HUES6 (cell line): Measurements from ENCODE around the gene KCNMB2.

Experiments used
- H3K27ac ChIP-seq: 2 replicates; pipeline ENCODE4 v1.7.0; 2013; ENCODE audit warnings: low read depth, mild to moderate bottlenecking, low read length, inconsistent platforms
- H3K27me3 ChIP-seq: 2 replicates; pipeline ENCODE4 v1.6.1; 2013; ENCODE audit warnings: low read length; ENCODE audit not compliant: control insufficient read depth, insufficient read depth
- H3K36me3 ChIP-seq: 2 replicates; pipeline ENCODE4 v1.6.1; 2013; ENCODE audit warnings: low read length; ENCODE audit not compliant: control insufficient read depth, insufficient read depth
- H3K4me1 ChIP-seq: 2 replicates; pipeline ENCODE4 v1.6.1; 2013; ENCODE audit warnings: low read length; ENCODE audit not compliant: control insufficient read depth, insufficient read depth
- H3K4me3 ChIP-seq: 2 replicates; pipeline ENCODE4 v1.5.1; 2013; ENCODE audit warnings: low read depth, low read length
- H3K9ac ChIP-seq: one replicate; pipeline ENCODE4 v1.6.1; 2013; ENCODE audit warnings: mild to moderate bottlenecking, low read length
- H3K9me3 ChIP-seq: 2 replicates; pipeline ENCODE4 v1.6.1; 2013; ENCODE audit warnings: low read depth, low read length; ENCODE audit not compliant: control insufficient read depth, insufficient read depth

The KCNMB2 gene

DNA sequence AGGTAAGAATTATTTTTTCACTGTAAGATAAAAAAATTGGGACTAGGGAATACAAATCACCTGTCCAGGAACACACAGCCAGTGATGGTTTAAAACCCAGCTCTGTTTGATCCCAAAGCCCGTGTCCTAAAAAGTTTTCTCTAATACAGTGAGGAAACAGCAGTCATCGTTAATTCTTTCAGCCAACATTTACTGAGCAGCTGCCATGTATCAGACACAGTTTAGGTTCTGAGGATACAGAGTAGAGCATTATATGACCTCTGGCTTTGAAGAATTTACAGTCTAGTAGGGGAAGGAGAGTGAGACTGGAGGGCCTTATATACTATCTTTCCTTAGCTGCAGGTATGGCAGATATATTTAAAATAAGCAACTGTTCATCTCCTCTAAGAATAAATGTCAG, 82.7 kb downstream of the KCNMB2 start:
- no peaks in the 10 kb centered on the region for H3K9me3 ChIP-seq
- H3K9ac ChIP-seq: no peak overlapping the region
- H3K36me3 ChIP-seq: no peaks in the 10 kb centered on the region
- no peak overlapping the region for H3K4me3 ChIP-seq
- H3K27ac ChIP-seq: no peak overlapping the region
- H3K4me1 ChIP-seq: peaks cover 6% of the 10 kb centered on the region
- no peaks in the 10 kb centered on the region for H3K27me3 ChIP-seq

DNA sequence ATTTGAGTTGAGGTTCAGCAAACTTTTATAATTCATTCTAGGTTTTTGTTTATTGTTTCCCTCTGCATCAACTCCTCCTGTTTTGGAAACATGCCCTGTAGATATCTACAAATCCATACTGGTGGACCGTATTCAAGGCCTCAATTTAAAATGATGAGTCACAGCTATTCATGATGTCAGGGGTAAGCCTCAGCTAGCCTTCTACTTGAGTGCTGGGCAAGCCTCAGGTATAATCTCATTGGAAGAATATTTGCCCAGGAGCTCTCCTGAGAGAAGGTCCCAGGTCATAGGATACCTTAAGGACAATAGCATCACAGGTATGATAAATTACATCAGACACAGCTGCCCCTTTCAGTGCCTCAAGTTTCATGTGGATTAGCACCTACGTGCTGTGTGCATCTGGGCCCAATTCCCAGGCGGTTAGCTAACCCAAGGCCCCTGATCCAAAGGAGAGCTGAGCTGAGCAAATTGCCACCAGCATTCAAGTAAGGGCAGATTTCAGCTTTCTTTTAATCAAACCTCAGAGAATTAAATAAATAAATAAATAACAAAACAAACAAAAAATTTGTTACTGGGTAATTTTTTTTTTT, 87.5 kb downstream of the KCNMB2 start:
- H3K4me3 ChIP-seq: no peak overlapping the region
- no peaks in the 10 kb centered on the region for H3K9me3 ChIP-seq
- no peaks in the 10 kb centered on the region for H3K36me3 ChIP-seq
- no peaks in the 10 kb centered on the region for H3K27me3 ChIP-seq
- H3K4me1 ChIP-seq: no peaks in the 10 kb centered on the region; the same call in 1 of the 2 replicates
- H3K27ac ChIP-seq: no peak overlapping the region
- H3K9ac ChIP-seq: no peak overlapping the region

DNA sequence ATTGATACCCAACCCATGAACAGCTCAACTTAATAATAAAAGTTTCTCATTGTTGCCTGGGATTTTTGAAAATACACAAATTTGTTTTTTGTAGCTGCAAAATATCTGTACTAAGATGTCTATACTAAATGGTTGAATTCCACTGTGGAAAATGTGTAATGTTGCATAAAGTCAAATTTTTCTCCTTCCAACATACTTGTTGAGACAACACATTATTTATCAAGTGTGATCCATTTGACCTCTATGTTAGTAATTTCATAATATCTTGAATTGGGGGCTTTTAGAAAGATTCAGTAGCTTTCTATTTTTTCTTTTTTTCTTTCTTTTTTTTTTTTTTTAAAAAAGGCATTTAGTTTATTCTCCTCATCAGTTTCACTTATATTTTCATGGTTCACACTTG, 88.0 kb downstream of the KCNMB2 start:
- H3K27ac ChIP-seq: no peak overlapping the region
- H3K4me3 ChIP-seq: no peak overlapping the region
- no peak overlapping the region for H3K9ac ChIP-seq
- no peaks in the 10 kb centered on the region for H3K36me3 ChIP-seq
- H3K4me1 ChIP-seq: no peaks in the 10 kb centered on the region; the same call in 1 of the 2 replicates
- H3K9me3 ChIP-seq: no peaks in the 10 kb centered on the region
- no peaks in the 10 kb centered on the region for H3K27me3 ChIP-seq

DNA sequence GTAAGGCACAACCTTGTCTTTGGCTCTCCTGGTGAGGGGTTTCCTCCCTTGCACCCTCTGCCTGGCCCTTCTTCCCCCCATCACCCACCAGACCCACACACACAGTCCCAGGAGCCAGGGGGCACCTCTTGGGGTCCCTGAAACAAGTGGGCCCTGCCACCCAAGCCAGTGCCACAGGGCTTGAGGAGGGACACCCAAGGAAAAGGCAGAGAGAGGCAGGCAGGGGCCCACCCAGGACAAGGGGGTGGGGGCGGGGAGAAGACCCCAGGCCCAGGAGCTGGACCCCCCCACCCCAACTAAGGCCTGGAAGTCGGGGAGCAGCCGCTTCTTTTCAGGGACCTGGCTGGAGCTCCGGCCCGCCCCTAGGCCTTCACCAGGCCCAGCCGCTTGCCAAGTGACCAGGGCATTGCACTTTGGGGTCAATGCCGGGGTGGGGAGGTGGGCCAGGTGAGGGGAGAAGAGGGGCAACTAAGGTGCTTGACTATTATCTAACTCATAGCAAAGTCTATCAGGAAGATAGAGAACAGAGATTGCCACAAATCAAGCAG, 88.9 kb downstream of the KCNMB2 start:
- Histone ChIP-seq H3K4me3 (no peak overlapping the region), H3K27me3 (no peaks in the 10 kb centered on the region), H3K9me3 (no peaks in the 10 kb centered on the region), H3K36me3 (no peaks in the 10 kb centered on the region), H3K27ac (no peak overlapping the region), H3K9ac (no peak overlapping the region), H3K4me1 (no peaks in the 10 kb centered on the region; the same call in 1 of the 2 replicates)

DNA sequence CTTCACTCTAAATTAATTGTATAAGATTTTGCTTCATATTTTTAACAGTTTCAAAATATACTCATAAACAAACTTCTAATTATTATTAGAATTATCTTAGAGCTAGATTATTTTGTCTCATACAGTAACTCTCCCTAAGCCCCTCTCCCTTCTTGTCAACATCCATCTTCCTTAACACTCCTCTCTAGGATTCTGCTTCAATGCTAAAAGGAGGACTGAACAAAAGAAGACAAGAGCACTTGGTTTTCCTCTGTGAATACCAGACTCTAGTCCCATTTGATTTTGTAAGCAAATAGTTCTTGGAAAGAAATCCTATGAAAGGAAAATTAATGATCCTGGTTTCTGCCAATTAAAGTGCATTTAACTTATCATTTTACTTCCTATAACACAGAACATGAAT, 91.8 kb downstream of the KCNMB2 start:
- H3K9me3 ChIP-seq: peaks cover 2% of the 10 kb centered on the region; the same call in 1 of the 2 replicates
- no peaks in the 10 kb centered on the region for H3K36me3 ChIP-seq
- H3K27me3 ChIP-seq: no peaks in the 10 kb centered on the region
- no peak overlapping the region for H3K9ac ChIP-seq
- no peak overlapping the region for H3K4me3 ChIP-seq
- no peak overlapping the region for H3K27ac ChIP-seq
- no peaks in the 10 kb centered on the region; the same call in 1 of the 2 replicates for H3K4me1 ChIP-seq

DNA sequence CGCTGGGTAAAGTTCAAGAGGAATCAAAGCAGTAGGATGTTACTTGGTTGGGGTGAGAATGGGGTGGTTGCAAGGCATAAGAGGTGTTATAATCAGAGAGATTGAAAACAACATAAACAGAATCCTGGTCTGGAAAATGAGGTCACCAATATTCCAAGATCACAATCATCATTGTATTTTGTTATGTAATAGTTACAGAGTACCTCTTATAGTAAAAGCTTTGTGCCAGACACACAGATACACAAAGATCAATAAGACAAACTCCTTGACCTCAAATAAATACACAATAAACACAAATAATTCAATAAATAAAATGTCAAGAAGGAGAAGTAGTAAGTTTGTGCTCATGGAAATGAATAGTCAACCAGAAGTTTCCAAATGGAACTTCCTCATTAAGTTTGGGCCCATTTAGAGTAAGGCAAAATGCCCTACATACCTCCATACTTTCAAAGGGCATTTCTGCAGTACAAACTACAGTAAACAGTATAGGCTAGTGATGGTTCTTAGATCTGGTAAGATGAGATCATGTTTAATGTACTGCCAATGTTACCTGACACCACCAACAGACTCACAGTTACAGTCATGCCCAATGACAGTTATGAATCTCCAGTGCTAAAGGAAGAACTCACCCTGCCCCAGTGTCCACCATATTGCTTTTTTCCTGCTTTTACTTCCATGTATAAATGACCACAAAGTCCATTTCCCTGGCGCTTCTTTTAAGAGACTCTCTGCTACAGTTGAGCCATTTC, 93.4 kb downstream of the KCNMB2 start:
- H3K9ac ChIP-seq: no peak overlapping the region
- H3K9me3 ChIP-seq: peaks cover 13% of the 10 kb centered on the region
- no peaks in the 10 kb centered on the region for H3K36me3 ChIP-seq
- no peaks in the 10 kb centered on the region for H3K4me1 ChIP-seq
- H3K4me3 ChIP-seq: no peak overlapping the region
- no peak overlapping the region for H3K27ac ChIP-seq
- no peaks in the 10 kb centered on the region for H3K27me3 ChIP-seq

DNA sequence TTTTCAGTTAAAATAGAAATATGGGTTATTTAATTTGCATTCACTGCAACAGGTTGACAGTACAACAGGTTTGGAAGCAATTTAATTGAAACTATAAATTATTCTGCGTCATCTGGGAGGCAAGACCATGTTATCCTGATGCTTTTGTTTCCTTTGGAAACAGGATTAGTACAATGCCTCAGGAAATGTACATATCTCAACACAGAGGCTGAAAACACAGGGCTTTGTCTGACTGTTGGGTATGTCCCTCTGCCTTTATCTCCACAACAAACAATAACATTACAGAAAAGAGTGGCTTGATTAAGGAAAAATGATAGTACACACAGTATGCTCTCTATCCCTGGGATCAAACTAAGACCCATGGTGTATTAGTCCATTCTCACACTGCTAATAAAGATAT, 95.7 kb downstream of the KCNMB2 start:
- Histone ChIP-seq H3K9ac (no peak overlapping the region), H3K27ac (no peak overlapping the region), H3K4me1 (no peaks in the 10 kb centered on the region)

DNA sequence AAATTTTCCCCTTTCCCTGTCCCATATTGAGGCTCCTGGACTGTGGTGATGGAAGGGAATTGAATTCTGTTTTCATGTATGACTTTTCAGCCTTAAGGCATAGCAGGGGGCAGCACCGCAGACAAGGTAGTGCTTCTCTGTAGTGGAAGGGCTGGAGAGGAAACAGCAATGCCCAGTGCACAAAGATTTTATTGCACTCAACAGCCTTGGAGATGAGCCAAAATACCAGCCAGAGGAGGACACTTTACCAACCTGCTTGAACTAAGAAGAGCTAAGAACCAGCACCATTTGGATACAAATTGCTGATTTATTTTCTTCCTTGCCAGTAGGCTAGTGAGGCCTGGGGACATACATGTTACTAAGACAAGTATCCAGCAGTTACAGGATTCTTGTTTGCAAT, 98.7 kb downstream of the KCNMB2 start:
- H3K27ac ChIP-seq: no peak overlapping the region
- H3K36me3 ChIP-seq: no peaks in the 10 kb centered on the region
- no peak overlapping the region for H3K4me3 ChIP-seq
- H3K9me3 ChIP-seq: peaks cover 13% of the 10 kb centered on the region
- no peaks in the 10 kb centered on the region for H3K4me1 ChIP-seq
- H3K27me3 ChIP-seq: no peaks in the 10 kb centered on the region
- H3K9ac ChIP-seq: no peak overlapping the region

More for the DNA sequence above, 95.7 kb downstream of the KCNMB2 start:
- no peak overlapping the region for H3K4me3 ChIP-seq
- peaks cover 13% of the 10 kb centered on the region for H3K9me3 ChIP-seq
- no peaks in the 10 kb centered on the region for H3K36me3 ChIP-seq
- no peaks in the 10 kb centered on the region for H3K27me3 ChIP-seq

DNA sequence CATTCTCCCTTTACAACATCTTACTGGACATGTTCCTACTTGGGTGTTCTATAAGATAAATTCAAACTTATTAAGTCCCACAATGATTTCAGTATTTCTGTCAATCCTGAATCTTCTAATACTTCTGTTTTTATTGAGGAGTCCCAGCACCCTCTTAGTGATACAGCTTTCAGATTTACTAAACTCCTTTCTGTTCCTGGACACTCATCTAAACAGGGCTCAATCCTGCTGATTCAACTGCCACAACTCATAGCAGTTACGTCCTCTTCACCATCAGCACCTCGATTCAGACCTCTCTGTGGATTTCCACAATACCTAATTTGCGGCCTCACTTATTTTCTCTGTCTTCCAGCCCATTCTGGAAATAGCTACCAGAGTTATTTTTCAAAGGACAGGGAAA, 101.6 kb downstream of the KCNMB2 start:
- Histone ChIP-seq H3K9me3 (peaks cover 13% of the 10 kb centered on the region), H3K4me3 (no peak overlapping the region), H3K9ac (no peak overlapping the region), H3K27ac (no peak overlapping the region), H3K36me3 (no peaks in the 10 kb centered on the region), H3K27me3 (no peaks in the 10 kb centered on the region), H3K4me1 (no peaks in the 10 kb centered on the region)

DNA sequence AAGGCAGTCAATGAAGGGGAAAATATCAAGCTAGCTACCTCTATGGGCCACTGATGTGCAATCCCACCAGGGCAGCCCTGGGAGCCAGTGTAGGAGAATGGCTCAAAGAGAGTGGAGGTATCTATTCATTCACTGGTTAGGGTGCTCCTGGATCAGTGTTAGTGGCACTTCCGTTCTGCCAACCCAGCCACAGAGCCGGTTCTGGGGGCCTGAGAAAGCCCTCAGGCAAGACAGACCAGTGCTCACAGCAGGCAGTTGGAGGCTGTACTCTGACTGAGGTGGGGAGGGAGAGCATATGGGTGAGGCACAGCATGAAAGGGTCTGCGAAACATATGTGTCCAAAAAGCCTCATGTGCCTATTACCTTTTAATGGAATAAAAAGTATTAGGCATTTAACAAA, 109.3 kb downstream of the KCNMB2 start:
- Histone ChIP-seq H3K36me3 (no peaks in the 10 kb centered on the region), H3K4me1 (no peaks in the 10 kb centered on the region), H3K9me3 (no peaks in the 10 kb centered on the region), H3K27ac (no peak overlapping the region), H3K9ac (no peak overlapping the region), H3K27me3 (no peaks in the 10 kb centered on the region), H3K4me3 (no peak overlapping the region)

DNA sequence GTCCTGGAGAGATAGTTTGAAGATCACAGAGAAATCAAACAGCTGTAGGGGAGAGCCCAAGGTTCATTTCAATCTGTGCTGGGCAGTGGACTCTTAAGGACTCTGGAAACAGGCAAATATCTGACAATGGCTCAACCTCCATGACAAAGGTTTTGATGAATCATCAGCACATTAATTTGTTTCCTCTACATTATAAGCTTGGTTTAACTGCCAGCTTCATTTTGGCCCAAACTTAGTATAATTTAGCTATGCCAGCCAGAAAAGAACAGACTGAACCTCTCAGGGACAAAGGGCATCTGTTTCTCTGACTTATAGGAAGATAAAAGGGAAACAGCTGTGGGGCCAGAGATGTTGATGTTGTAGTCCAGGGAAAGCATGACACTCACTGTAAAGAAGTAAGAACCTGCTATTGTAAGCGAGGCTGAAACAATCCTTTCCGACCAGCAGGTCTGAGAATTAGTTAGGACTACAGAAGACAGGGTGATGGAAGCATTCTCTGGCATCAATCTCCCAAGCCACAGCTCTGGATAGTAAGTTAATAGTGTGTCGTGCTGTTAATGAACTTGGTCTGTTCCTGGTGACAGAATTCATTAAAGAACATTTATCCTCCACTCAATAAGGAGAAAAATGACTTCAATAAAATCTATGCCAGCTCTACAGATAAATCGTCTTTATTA, 110.1 kb downstream of the KCNMB2 start:
- H3K9me3 ChIP-seq: no peaks in the 10 kb centered on the region
- no peak overlapping the region for H3K27ac ChIP-seq
- H3K4me1 ChIP-seq: no peaks in the 10 kb centered on the region
- H3K9ac ChIP-seq: no peak overlapping the region
- H3K36me3 ChIP-seq: no peaks in the 10 kb centered on the region
- no peaks in the 10 kb centered on the region for H3K27me3 ChIP-seq
- H3K4me3 ChIP-seq: no peak overlapping the region
